ENCODE measurements around the gene PARVG.

PARVG gene, protein sequence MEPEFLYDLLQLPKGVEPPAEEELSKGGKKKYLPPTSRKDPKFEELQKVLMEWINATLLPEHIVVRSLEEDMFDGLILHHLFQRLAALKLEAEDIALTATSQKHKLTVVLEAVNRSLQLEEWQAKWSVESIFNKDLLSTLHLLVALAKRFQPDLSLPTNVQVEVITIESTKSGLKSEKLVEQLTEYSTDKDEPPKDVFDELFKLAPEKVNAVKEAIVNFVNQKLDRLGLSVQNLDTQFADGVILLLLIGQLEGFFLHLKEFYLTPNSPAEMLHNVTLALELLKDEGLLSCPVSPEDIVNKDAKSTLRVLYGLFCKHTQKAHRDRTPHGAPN

GRCh38 chr22:44180706-44181032 lies at the start of gene PARVG:
Gene PARVG (plus strand): TSS chr22:44180925. CDS start chr22:44183330, 2,405 bp downstream.
- DNase-seq (ENCODE audit: low read depth) = peak; percentile 5

GRCh38 chr22:44131412-44131811 lies 49.3 kb upstream of the PARVG start:
- DNase-seq (ENCODE audit: low read depth) = no peak

- DNase-seq (ENCODE audit: low read depth) = no peak
Observed at GRCh38 chr22:44131989-44132685, 48.6 kb upstream of the PARVG start.

- no peak for DNase-seq (ENCODE audit: low read depth)
Observed at GRCh38 chr22:44132724-44133123, 48.0 kb upstream of the PARVG start.

GRCh38 chr22:44133161-44133560 lies 47.6 kb upstream of the PARVG start:
- DNase-seq (ENCODE audit: low read depth) = no peak

DNA sequence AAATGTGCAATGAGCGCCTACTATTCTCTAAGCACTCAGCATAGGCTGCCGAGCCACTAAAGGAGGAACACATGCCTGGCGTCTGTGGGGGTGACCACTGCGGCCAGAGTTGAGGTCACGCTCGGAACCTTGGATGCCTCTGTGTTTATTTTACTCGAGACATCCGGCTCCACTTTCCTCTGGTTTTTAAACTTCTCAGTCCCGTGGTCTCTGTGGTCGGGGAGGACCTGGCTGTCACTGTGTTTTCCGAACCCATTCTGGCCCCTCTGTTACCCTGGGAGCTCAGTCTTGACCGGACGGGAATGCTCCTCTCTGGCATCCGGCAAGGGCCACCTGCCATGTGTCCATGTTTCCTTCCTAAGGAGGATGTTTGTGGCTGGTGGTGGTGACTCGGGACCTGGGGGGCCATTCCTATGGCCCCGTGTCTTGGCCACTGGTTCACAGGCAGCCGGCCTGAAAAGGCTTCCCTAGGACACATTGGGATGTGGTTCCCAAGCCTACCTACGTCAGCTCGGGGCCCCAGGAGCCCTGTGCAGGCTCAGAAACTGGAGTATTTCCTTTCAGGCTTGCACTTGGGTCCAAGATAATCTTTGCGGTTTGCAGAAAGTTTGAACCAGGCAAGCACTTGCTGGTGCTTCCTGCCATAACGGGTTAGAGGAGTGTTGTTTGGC lies 46.7 kb upstream of the PARVG start:
- no peak for DNase-seq (ENCODE audit: low read depth)

DNA sequence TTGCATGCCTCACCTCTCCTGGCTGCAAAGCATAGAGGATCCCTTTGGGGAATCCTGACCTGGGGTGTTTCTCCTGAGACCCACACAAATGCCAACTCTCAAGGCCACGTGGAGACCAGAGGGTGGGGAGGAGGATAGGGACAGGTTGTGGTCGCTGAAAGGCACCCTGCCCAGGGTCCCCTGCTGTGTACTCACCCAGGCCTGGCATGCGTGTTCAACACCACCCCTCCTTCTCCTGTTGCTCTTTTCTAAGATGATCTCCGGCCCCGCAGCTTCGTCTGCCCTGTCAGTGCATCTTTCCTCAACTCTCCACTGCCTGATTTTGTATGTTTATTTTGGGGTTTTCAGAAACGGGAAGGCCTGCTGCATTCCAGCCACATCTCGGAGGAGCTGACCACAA lies 44.6 kb upstream of the PARVG start:
- no peak for DNase-seq (ENCODE audit: low read depth)

DNA sequence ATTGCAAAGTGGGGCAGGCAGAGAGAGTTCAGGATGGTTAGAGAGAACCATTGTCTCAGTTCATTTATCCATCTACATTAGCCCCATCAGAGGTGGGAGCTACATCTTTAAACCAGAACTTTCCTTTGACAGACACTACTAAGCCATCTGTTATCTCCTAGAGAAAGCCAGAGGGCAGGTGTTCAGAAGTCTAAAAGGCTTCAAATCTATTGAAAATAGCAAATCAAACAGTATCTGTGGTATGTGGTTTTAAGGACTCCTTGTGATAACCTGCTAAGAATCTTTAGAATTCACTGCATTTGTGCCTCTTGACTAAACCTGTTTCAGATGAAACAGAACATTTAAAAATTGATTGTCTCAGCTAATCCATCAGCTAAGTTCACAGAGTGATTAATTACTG lies 43.9 kb upstream of the PARVG start:
- DNase-seq (ENCODE audit: low read depth) = no peak

GRCh38 chr22:44137415-44137814 lies 43.3 kb upstream of the PARVG start:
- DNase-seq (ENCODE audit: low read depth) = no peak

- DNase-seq (ENCODE audit: low read depth) = no peak
Observed at GRCh38 chr22:44139773-44140172, 41.0 kb upstream of the PARVG start.

DNA sequence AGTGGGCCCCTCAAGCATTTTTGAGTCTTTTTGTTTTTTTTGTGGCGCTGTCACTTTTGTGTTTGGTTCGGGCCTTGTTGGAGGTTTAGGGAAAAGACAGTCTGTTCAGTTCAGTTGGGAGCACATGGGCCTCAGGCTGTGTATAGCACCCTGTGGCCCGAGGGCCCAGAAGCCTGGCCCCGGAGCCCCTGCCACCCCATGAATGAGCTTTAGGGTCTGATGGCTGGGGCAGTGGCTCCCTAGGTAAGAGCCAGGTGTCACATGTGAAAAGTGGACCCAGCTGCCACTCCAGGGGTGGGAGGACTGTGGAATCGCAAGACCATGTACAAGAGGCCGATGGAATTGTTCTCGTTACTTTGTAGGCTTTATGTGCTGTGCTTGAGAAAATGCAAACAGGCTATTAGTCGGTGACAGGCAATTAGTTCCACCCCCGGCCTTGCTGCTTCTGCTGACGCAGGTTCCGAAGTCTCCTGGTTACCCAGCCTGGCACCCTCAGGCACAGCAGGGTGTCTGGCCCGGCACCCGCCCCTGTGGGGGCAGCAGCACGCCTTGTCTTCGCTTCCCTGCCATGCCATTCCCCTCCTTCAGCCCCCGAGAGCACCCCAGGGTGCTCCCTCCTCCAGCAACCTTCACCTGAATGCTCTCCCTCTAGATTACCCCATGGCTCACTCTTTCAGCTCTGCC lies 38.2 kb upstream of the PARVG start:
- DNase-seq (ENCODE audit: low read depth) = no peak

DNA sequence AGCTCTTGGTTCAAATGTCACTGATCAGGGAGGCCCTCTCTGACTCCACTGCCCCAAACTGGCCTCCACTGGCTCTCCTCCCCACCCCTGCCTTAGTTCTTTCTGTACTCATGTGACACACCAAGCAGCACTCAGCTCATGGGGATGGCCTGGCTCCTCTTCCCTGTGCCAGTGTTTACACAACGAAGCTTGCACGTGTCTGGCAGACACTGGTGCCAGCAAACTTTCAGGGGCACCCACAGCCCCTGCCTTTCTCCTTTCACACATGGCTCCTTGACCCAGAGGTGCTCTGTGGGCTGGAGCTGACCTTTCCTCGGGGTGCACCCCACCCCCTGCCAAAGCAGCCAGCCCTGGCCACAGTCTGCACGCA lies 37.6 kb upstream of the PARVG start:
- no peak for DNase-seq (ENCODE audit: low read depth)

DNA sequence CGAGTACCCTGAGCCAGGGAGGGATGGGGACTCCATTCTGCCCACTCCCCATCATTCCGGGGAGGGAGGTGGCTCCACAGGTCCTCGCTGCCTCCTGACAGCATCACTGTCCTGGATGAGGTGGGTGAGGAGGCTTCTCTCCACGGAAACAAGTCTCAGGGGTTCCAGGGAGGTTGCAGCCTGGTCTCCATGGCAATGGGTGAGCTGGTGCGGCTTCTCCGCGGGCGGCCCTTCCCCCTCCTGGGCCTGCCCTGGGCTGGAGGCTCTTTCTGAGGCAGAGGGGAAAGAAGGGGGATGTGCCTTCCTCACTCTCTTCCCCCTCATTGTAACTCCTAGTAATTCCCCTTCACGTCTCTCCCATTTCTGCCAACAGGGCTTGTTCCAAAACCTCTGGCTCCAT lies 37.1 kb upstream of the PARVG start:
- DNase-seq (ENCODE audit: low read depth) = no peak

GRCh38 chr22:44144046-44144569 lies 36.6 kb upstream of the PARVG start:
- no peak for DNase-seq (ENCODE audit: low read depth)

DNA sequence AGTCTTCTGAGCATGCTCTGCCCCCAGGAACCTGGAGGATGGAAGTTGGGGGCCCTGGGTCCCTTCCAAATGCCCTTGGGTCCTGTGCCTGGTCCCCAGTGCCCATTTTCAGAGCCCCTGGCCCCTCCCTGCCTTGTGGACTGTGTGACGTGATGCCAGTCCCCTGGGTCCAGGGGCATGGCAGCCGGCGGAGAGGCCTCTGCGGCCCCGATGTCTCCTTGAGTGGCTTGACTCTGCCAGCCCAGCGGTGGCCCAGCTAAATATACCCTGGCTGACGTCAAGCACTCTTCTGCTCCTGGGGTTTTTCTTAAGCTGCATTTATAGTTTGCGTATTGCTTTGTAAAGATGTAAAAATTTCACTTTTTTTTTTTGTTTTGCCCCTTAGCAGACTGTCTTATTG lies 35.2 kb upstream of the PARVG start:
- DNase-seq (ENCODE audit: low read depth) = no peak

GRCh38 chr22:44146088-44146861 lies 34.5 kb upstream of the PARVG start:
- no peak for DNase-seq (ENCODE audit: low read depth)

DNA sequence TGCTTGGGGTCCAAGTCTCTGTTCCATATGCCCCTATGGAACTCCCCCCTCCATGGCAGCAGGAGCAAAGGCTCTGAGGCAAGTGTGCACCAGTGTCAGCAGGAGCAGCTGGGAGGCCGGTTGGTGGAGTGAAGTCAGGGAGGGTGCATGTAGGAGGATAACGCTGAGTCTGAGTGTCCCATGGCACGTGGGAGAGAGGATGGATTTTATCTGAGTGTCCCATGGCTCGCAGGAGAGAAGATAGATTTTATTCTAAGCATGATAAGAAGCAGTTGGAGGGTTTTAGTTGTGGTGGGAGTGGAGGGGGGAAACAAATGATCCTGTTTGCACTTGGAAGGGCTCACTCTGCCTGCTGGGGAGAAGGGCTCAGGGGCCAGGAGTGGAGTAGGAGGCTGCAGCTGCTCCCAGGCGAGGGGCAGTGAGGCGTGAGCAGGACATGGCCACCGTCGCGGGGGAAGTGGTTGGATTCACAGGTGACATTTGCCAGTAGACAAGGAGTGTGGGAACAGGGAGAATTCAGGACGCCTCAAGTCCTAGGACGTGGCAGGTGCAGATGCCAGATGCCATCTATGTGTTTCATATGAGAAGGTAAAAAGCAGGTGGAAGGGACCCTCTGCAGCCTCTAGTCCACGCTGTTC lies 33.6 kb upstream of the PARVG start:
- DNase-seq (ENCODE audit: low read depth) = no peak

DNA sequence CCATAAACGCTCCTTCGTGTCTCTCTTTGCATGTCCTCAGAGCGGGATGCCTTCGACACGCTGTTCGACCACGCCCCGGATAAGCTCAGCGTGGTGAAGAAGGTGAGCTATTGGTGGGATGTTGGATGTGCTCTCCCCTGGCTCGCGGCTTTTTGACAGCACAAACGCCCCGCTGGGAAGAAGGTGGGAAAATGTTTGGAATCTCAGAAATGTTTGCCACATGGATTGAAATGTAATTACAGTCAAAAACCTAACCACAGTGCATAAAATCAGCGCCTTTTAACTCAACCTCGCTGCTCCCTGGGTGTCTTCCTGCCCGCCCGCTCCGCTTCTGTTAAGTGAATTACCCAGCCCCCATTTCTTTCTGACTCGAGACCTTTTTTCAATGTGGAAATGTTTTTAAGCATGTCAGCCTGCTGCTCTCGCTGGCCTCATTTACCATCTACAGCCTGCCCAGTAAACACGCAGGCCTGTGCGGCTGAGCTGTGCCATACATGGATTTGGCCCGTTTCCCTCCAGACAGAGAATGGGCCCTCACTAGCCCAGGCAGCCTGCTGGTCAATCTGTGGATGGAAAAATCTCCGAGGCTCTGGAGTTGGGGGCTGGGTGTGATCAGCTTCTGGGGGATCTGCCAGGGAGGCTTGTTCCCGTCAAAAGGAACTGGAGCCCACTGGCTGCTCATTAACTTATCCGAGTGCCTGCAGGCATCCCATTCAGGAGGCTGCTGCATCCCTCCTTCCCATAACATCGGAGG lies 32.7 kb upstream of the PARVG start:
- DNase-seq (ENCODE audit: low read depth) = no peak

DNA sequence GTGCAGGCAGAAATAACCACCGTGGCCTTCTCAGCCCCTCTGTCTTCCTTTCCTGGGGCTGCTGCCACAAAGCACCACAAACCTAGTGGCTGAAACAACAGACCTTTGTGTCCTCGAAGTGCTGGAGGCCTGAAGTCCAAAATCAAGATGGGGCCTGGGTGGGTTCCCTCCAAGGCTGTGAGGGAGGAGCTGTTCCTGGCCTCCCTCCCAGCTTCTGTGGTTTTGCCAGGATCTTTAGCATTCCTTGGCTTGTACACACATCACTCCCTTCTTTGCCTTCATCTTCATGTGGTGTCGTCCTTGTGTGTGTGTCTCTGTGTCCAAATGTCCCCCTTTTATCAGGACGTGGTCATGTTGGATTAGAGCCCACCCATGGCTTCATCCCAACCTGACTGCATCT lies 29.0 kb upstream of the PARVG start:
- no peak for DNase-seq (ENCODE audit: low read depth)

DNA sequence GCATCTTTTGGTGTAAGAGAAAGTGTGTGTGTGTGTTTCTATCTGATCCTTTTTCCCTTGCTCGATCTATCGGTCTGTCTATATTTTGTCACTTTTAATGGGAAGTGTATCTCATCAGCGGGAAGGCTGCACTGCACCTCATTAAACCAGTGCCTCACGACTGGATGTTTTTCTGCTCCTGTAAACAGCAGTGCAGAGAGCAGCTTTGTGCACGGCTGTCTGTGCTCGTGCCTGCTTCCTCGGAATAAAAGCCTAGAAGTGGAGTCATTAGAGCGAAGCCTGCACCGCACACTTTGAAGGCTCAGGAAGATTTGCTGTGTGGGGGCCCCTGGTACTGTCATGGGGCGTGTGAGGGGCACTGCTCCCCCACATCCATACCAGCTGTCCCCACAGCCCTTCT lies 27.0 kb upstream of the PARVG start:
- DNase-seq (ENCODE audit: low read depth) = no peak

All from stimulated activated CD8-positive, alpha-beta memory T cell treated with anti-CD3 and anti-CD28 coated beads, Interleukin-12 subunit alpha, Interleukin-12 subunit beta, amount 100 ng/mL, for 1 hour (primary cell).